Testis (tissue), 2 donors: ENCODE measurements around the gene ZFP36L2.

ENCODE experiments used
- CTCF ChIP-seq, 3 experiments: fragments of 450-650 bp in 2 of 3; fragments of 200-600 bp in 1 of 3; sonication (generic) in 1 of 3; IDR thresholded peaks; one replicate each; pipeline ENCODE4 v1.5.1; 2016 to 2019; ENCODE audit warnings: antibody characterized with exemption in 3 of 3, mild to moderate bottlenecking in 2 of 3, moderate library complexity in 1 of 3
- POLR2A ChIP-seq: fragments of 450-650 bp; IDR thresholded peaks from one replicate; pipeline ENCODE4 v1.6.1; 2017; ENCODE audit warnings: antibody characterized with exemption, mild to moderate bottlenecking, moderate library complexity

GRCh38 chr2:43223521-43224001, 2.8 kb downstream of the ZFP36L2 start:
- TF ChIP-seq CTCF (IDR thresholded peaks at IDR 0.05) (no peak), POLR2A (no peak)
